ENCODE measurements around the gene C3orf80. TPM values are rescaled to one million over a fixed set of nuclear protein-coding genes. Genes with fewer than 3 reads are reported as not detected.
"Not testable (repeated sequence)": the region's sequence is repeated elsewhere in the genome, so short reads cannot be mapped to it uniquely, and the experiment has no call there.

C3orf80 gene
- total and polyA plus RNA-seq, 12 donors, result 0.14 to 0.49 (median 0.24) TPM; not detected in 5

DNA sequence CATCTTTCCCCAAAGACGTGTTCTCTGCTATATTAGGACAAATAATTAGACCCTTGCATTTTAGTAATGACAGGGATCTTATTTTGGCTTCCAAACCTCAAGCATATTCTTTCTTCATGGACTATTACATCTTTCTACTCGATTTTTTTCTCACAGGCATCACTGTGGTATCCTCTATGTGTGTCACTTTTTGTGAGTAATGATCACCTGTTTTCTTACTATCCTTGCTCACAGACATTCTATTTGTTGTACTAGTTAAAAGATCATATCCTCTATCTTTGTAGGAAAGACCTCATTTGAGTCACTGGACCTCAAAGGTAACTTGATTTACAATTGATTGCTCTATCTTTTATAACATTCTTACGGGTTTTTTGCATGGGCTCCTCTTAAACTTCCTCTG is 6.8 kb downstream of the C3orf80 start:
- DNase-seq, result no peak
- intact Hi-C loops (cut with DNase I), result no loop called here
- TF ChIP-seq, protein P1, sequence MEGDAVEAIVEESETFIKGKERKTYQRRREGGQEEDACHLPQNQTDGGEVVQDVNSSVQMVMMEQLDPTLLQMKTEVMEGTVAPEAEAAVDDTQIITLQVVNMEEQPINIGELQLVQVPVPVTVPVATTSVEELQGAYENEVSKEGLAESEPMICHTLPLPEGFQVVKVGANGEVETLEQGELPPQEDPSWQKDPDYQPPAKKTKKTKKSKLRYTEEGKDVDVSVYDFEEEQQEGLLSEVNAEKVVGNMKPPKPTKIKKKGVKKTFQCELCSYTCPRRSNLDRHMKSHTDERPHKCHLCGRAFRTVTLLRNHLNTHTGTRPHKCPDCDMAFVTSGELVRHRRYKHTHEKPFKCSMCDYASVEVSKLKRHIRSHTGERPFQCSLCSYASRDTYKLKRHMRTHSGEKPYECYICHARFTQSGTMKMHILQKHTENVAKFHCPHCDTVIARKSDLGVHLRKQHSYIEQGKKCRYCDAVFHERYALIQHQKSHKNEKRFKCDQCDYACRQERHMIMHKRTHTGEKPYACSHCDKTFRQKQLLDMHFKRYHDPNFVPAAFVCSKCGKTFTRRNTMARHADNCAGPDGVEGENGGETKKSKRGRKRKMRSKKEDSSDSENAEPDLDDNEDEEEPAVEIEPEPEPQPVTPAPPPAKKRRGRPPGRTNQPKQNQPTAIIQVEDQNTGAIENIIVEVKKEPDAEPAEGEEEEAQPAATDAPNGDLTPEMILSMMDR (IDR thresholded peaks at IDR 0.05), result no peak
- no peak for TF ChIP-seq POLR2A (IDR thresholded peaks at IDR 0.05)
- peaks cover 5% of the 10 kb centered on the region for H3K27me3 ChIP-seq
- WGBS, 4 donors, result 71 to 78% (median 76%) methylated on average over 3 of the region's 3 CpGs
- H3K9me3 ChIP-seq (replicated peaks in 1 of 3), result no peaks in the 10 kb centered on the region
- H3K27ac ChIP-seq, result no peak overlapping the region
- H3K36me3 ChIP-seq (replicated peaks in 1 of 2), result no peaks in the 10 kb centered on the region
- H3K4me1 ChIP-seq (replicated peaks in 1 of 2), result no peaks in the 10 kb centered on the region
- H3K4me3 ChIP-seq, result no peak overlapping the region

DNA sequence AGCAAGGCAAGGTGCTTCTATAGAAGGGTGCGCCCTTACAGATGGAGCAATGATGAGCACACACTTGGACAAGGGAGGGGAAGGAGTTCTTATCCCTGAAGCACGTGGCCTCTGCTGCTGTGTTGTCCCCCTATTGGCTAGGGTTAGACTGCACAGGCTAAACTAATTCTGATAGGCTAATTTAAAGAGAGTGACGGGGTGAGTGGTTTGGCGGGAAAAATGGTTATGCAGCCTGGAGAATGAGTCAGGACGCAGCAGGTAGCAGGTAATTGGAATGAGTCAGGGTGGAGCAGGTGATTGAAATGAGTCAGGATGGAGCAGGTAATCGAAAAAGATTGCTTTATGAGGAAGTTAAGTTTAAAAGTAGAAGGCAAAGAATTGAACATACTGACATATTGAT is 15.5 kb downstream of the C3orf80 start:
- H3K9me3 ChIP-seq (replicated peaks in 1 of 3); H3K4me3 ChIP-seq; H3K27ac ChIP-seq; H3K4me1 ChIP-seq (replicated peaks in 1 of 2); DNase-seq; H3K27me3 ChIP-seq; H3K36me3 ChIP-seq (replicated peaks in 1 of 2); intact Hi-C loops (cut with DNase I): not testable (repeated sequence)
- WGBS, 4 donors, result 84 to 91% (median 88%) methylated on average over 6 of the region's 6 CpGs

DNA sequence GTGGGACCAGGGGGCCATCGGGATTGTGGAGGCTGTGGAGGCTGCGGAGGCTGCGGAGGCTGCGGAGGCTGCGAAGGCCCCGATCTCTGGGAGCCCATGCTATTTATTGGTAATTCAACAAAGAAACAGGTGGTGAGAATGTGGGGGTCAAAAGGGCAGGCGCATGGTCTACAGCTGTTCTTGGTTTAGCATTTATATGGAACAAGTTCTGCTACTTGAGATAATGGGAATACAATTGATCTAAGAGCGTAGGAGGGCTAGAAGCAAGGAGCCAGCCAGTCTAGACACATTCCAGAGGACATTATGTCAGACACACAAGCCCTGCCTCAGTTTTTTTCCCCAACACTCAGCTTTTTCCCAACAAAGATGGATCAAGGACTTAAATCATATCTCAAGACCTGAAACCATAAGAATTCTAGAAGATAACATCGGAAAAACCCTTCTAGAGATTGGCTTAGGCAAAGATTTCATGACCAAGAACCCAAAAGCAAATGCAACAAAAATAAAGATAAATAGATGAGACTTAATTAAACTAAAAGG is 20.1 kb downstream of the C3orf80 start:
- DNase-seq, result no peak
- 88 to 96% (median 92%) methylated on average over 9 of the region's 9 CpGs for WGBS, 4 donors
- no peak overlapping the region for H3K4me3 ChIP-seq
- H3K27me3 ChIP-seq, result no peaks in the 10 kb centered on the region
- no peak for TF ChIP-seq POLR2A (IDR thresholded peaks at IDR 0.05)
- TF ChIP-seq, protein P1 (IDR thresholded peaks at IDR 0.05), result no peak
- no peaks in the 10 kb centered on the region for H3K36me3 ChIP-seq (replicated peaks in 1 of 2)
- no peaks in the 10 kb centered on the region for H3K4me1 ChIP-seq (replicated peaks in 1 of 2)
- intact Hi-C loops (cut with DNase I), result no loop called here
- no peaks in the 10 kb centered on the region for H3K9me3 ChIP-seq (replicated peaks in 1 of 3)
- no peak overlapping the region for H3K27ac ChIP-seq

DNA sequence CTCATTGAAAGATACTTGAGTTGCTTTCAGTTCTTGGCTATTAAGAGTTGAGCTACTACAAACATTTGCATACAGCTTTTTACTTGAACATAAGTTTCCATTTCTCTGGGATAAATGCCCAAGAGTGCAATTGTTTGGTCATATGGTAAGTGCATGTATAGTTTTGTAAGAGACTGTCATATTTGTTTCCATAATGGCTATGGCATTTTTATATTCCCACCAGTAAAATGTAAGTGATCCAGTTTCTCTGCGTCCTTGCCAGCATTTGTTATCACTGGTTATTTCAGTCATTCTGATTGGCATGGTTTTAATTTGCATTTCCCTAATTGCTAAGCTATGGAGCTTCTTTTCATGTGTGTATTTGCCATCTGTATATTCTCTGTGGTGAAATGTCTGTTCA is 22.5 kb downstream of the C3orf80 start:
- Histone ChIP-seq H3K4me1 (replicated peaks in 1 of 2) (no peaks in the 10 kb centered on the region), H3K27ac (no peak overlapping the region), H3K36me3 (replicated peaks in 1 of 2) (no peaks in the 10 kb centered on the region), H3K27me3 (no peaks in the 10 kb centered on the region), H3K4me3 (no peak overlapping the region), H3K9me3 (replicated peaks in 1 of 3) (no peaks in the 10 kb centered on the region)
- 82 to 95% (median 89%) methylated on average over 1 of the region's 1 CpG for WGBS, 4 donors
- no peak for TF ChIP-seq POLR2A (IDR thresholded peaks at IDR 0.05)
- TF ChIP-seq, protein P1 (IDR thresholded peaks at IDR 0.05), result no peak
- intact Hi-C loops (cut with DNase I), result no loop called here
- DNase-seq, result no peak

DNA sequence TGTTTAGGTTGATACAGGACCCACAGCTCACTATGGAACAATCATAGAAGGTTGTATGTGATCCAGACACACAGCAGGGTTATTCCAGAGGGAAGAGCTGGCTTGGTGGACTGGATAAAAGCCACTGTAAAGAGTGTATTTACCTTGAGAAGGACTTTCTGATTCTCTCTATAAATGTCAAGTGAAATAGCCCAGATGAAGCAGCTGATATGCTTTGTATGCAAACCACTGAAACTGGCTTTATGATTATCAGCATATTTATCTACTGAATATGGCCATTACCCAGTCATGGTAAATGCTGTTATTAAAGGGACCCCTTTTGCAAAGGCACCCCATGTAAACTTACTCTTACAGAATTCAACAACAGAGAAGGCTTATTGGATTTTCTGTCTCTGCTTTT is 28.1 kb downstream of the C3orf80 start:
- intact Hi-C loops (cut with DNase I), result no loop called here
- DNase-seq, result no peak

More for the DNA sequence above, 28.1 kb downstream of the C3orf80 start:
- Histone ChIP-seq H3K9me3 (replicated peaks in 1 of 3) (no peaks in the 10 kb centered on the region), H3K27me3 (no peaks in the 10 kb centered on the region), H3K4me3 (no peak overlapping the region), H3K36me3 (replicated peaks in 1 of 2) (no peaks in the 10 kb centered on the region), H3K4me1 (replicated peaks in 1 of 2) (no peaks in the 10 kb centered on the region), H3K27ac (no peak overlapping the region)
- TF ChIP-seq POLR2A (IDR thresholded peaks at IDR 0.05), result no peak
- TF ChIP-seq, protein P1 (IDR thresholded peaks at IDR 0.05), result no peak

All from adrenal gland (tissue), 12 donors.